HG03139 (cell line): ENCODE results near the gene TERT.
"Not testable (repeated sequence)": the region's sequence is repeated elsewhere in the genome, so short reads cannot be mapped to it uniquely, and the experiment has no call there.

ENCODE experiments used
- ATAC-seq: cut with Tn5 transposase; IDR thresholded peaks from one replicate; pipeline ENCODE4 v1.9.1; 2021; ENCODE audit not compliant: unreplicated experiment

Gene TERT

DNA sequence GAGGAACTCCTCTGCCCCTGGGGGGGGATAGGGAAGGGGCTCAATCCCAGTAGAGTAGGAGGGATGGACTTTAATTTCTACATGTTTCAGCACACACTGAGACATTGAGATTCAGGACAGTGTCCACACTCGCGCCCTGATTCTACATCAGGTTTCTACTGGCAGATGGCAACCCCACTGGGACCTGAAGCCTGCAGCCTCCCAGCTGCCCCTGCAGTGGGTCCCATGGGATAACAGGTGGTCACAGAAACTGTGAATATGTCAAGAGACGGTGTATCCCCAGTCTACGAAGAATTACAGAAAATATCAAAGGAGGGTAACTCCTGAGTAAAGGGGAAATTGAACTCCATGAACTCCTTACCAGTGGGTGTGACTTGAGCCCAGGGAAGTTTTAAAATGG is 2.4 kb upstream of the TERT start:
- no peak for ATAC-seq

DNA sequence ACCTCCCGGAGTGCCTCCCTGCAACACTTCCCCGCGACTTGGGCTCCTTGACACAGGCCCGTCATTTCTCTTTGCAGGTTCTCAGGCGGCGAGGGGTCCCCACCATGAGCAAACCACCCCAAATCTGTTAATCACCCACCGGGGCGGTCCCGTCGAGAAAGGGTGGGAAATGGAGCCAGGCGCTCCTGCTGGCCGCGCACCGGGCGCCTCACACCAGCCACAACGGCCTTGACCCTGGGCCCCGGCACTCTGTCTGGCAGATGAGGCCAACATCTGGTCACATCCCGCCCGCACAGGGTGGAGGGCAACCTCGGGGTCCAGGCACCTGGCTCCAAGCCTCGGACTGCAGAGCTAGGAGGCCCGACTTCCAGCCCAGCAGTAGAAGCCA is 776 bp upstream of the TERT start:
- ATAC-seq: no peak

DNA sequence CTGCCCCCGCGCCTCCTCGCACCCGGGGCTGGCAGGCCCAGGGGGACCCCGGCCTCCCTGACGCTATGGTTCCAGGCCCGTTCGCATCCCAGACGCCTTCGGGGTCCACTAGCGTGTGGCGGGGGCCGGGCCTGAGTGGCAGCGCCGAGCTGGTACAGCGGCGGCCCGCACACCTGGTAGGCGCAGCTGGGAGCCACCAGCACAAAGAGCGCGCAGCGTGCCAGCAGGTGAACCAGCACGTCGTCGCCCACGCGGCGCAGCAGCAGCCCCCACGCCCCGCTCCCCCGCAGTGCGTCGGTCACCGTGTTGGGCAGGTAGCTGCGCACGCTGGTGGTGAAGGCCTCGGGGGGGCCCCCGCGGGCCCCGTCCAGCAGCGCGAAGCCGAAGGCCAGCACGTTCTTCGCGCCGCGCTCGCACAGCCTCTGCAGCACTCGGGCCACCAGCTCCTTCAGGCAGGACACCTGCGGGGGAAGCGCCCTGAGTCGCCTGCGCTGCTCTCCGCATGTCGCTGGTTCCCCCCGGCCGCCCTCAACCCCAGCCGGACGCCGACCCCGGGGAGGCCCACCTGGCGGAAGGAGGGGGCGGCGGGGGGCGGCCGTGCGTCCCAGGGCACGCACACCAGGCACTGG is 548 bp downstream of the TERT start:
- no peak for ATAC-seq

DNA sequence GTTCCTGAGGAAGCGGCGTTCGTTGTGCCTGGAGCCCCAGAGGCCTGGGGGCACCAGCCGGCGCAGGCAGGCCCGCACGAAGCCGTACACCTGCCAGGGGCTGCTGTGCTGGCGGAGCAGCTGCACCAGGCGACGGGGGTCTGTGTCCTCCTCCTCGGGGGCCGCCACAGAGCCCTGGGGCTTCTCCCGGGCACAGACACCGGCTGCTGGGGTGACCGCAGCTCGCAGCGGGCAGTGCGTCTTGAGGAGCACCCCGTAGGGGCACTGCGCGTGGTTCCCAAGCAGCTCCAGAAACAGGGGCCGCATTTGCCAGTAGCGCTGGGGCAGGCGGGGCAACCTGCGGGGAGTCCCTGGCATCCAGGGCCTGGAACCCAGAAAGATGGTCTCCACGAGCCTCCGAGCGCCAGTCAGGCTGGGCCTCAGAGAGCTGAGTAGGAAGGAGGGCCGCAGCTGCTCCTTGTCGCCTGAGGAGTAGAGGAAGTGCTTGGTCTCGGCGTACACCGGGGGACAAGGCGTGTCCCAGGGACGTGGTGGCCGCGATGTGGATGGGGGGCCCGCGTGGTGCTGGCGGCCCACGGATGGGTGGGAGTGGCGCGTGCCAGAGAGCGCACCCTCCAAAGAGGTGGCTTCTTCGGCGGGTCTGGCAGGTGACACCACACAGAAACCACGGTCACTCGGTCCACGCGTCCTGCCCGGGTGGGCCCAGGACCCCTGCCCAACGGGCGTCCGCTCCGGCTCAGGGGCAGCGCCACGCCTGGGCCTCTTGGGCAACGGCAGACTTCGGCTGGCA is 1.3 kb downstream of the TERT start:
- ATAC-seq: no peak

DNA sequence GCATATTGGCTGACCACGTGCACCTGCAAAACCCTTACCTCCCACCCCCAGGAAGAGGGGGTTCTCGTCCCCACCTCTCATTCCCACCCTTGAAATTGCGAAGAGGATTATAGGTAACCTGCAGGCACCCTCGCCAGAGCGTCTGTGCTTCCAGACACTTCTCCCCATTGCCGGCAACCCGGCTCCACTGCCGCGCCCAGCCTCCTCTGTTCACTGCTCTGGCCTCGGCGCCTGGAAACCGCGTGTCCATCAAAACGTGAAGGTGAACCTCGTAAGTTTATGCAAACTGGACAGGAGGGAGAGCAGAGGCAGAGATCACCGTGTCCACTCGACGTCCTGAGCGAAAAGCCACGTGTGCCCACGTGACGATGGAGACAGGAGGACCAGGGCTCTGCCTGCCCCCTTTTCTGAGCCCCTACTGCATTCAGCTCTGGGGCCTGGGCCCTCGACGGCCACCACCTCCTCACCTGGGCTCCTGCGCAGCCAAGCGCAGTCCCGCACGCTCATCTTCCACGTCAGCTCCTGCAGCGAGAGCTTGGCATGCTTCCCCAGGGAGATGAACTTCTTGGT is 1.9 kb downstream of the TERT start:
- ATAC-seq: no peak

DNA sequence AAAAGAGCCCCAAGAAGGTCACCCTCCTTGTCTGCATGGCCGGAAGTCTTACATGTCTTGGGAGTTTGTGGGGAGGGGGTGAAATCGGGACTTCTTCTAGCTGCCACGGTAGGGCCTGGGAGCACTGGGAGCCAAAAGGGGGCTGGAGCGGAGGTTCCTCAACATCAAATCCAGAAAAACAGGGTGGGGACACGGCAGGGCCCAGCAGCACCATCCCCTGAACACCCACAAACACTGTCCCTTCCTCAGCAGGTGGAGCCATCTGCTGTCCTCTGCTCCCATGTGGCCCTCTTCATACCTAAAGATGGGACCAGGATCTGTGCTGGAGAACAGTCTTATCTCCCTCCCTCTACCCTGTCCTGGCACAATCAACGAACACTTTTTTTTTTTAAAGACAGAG is 2.7 kb downstream of the TERT start:
- ATAC-seq: no peak

DNA sequence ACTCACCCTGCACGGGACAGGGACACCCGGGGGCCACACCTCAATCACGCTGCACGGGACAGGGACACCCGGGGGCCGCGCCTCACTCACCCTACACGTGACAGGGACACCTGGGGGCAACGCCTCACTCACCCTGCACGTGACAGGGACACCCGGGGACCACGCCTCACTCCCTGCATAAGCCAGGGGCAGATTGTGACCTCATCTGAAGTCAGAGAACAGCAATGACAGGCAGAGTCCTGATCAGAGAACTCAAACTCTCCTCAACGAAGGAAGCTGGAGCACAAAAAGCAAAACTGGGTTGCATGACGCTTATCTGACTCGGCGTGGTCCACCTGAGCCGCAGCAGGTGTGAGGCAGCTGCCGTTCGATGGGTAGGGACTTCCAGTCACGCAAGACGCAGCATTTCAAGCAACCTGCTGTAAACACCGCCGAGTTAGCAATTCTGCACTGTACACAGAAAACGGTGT is 3.2 kb downstream of the TERT start:
- ATAC-seq: no peak

DNA sequence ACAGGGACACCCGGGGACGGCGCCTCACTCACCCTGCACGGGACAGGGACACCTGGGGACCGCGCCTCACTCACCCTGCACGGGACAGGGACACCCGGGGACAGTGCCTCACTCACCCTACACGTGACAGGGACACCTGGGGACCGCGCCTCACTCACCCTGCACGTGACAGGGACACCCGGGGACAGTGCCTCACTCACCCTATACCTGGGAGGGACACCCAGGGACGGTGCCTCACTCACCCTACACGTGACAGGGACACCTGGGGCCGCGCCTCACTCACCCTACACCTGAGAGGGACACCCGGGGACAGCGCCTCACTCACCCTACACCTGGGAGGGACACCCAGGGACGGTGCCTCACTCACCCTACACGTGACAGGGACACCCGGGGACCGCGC is 3.9 kb downstream of the TERT start:
- ATAC-seq: not testable (repeated sequence)

DNA sequence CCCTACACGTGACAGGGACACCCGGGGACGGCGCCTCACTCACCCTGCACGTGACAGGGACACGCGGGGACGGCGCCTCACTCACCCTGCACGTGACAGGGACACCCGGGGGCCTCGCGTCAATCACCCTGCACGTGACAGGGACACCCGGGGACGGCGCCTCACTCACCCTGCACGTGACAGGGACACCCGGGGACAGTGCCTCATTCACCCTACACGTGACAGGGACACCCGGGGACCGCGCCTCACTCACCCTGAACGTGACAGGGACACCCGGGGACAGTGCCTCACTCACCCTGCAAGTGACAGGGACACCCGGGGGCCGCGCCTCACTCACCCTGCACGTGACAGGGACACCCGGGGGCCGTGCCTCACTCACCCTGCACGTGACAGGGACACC is 5.3 kb downstream of the TERT start:
- ATAC-seq: not testable (repeated sequence)

DNA sequence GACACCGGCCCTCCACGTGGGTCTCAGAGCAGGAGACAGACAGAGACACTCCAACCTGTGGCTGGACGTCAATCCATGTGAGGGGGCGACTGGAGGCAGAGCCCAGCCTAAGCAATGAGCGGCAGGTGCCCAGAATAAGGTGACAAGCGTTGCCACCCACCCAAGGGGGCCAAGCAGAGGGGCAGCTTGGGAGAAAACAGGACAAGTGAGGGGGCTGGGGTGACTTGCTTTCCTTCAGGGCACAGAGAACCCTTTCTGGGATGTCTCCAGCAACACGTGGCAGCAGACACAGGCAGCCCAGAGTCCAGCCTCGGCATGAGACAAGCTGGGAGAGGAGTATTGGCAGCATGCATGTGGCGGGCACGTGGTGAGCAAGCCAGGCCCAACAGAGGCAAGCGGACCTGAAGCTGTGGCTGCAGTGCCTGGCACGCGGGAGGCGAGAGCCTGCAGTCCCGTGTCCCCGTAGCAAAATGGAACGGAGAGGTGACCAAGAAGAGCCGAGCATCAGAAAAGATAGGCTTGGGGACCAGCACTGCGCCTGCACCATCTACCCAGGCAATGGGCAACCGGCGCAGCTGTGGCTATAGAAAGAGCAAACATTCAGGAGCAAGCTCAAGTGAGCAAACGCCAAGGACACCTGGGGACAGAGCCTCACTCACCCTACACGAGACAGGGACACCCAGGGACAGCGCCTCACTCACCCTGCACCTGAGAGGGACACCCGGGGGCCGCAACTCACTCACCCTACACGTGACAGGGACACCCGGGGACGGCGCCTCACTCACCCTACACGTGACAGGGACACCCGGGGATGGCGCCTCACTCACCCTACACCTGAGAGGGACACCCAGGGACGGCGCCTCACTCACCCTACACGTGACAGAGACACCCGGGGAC is 6.2 kb downstream of the TERT start:
- no peak for ATAC-seq

DNA sequence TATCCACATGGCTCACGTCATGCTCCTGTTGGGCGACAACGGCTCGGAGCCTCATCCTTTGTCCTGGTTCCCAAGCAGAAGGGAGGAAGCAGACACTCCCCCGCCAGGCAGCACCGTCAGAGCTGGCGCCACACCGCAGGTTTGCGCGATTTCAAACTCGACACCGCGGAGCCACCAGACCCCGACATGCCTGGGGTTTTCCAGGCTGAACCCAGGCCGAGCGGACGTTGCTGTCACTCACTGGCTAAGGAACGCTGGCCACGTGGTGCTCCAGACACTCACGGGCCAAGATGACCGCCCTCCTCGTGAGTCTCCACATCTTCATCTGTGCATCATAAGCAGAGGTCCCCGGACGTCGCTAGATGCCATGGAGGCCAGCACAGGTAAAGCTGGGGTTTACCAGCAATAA is 9.0 kb downstream of the TERT start:
- ATAC-seq: no peak

DNA sequence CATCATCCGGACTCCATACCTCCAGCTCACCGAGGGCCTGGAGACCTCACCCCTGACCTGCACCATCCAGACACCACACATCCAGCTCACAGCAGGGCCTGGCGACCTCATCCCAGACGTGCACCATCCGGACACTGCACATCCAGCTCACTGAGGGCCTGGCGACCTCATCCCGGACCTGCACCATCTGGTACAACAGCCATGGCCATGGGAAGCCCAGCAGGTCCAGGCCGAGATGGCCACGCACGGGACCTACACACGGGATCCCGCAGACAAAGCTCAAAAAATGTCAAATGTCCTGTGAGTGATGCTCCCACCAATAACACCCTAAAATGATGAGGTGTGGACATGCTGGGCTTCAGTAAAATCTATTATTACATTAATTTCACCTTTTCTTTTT is 9.7 kb downstream of the TERT start:
- ATAC-seq: no peak

DNA sequence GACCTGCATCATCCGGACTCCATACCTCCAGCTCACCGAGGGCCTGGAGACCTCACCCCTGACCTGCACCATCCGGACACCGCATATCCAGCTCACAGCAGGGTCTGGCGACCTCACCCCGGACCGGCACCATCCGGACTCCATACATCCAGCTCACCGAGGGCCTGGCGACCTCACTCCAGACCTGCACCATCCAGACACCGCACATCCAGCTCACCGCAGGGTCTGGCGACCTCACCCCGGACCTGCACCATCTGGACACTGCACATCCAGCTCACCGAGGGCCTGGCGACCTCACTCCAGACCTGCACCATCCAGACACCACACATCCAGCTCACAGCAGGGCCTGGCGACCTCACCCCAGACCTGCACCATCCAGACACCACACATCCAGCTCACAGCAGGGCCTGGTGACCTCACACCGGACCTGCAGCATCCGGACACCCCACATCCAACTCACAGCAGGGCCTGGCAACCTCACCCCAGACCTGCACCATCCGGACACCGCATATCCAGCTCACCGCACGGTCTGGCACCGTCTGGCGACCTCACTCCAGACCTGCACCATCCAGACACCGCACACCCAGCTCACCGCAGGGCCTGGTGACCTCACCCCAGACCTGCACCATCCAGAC is 10.4 kb downstream of the TERT start:
- not testable (repeated sequence) for ATAC-seq

DNA sequence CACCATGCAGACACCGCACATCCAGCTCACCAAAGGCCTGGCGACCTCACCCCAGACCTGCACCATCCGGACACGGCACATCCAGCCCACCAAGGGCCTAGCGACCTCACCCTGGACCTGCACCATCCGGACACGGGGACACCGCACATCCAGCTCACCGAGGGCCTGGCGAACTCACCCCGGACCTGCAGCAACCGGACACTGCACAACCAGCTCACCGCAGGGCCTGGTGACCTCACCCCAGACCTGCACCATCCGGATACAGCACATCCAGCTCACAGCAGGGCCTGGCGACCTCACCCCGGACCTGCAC is 11.2 kb downstream of the TERT start:
- ATAC-seq: not testable (repeated sequence)

DNA sequence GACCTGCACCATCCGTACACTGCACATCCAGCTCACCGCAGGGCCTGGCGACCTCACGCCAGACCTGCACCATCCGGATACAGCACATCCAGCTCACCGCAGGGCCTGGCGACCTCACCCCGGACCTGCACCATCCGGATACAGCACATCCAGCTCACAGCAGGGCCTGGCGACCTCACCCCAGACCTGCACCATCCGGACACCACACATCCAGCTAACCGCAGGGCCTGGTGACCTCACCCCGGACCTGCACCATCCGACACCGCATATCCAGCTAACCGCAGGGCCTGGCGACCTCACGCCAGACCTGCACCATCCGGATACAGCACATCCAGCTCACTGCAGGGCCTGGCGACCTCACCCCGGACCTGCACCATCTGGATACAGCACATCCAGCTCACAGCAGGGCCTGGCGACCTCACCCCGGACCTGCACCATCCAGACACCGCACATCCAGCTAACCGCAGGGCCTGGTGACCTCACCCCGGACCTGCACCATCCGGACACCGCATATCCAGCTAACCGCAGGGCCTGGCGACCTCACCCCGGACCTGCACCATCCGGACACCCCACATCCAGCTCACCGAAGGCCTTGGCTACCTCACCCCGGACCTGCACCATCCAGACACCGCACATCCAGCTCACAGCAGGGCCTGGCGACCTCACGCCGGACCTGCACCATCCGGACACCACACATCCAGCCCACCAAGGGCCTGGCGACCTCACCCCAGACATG is 11.7 kb downstream of the TERT start:
- not testable (repeated sequence) for ATAC-seq

DNA sequence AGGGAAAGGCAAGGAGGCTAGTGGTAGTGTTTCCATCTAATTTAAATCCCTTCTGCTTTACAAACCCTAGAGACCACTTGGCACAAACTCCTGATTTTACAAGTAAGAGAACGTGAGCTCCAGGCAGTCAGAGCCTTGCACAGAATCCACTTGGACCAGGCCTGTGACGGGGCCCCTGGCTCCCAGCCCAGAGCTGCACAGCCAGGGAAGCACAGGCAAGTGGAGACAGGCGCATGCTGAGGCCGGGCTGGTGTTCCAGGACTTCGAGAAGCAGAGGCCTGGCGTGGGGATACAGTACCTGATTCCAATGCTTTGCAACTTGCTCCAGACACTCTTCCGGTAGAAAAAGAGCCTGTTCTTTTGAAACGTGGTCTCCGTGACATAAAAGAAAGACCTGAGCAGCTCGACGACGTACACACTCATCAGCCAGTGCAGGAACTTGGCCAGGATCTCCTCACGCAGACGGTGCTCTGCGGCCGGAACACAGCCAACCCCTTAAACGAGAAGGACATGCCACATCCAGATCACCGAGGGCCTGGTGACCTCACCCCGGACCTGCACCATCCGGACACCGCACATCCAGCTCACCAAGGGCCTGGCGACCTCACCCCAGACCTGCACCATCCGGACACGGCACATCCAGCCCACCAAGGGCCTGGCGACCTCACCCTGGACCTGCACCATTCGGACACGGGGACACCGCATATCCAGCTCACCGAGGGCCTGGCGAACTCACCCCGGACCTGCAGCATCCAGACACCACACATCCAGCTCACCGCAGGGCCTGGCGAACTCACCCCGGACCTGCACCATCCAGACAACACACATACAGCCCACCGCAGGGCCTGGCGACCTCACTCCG is 12.5 kb downstream of the TERT start:
- ATAC-seq: no peak

DNA sequence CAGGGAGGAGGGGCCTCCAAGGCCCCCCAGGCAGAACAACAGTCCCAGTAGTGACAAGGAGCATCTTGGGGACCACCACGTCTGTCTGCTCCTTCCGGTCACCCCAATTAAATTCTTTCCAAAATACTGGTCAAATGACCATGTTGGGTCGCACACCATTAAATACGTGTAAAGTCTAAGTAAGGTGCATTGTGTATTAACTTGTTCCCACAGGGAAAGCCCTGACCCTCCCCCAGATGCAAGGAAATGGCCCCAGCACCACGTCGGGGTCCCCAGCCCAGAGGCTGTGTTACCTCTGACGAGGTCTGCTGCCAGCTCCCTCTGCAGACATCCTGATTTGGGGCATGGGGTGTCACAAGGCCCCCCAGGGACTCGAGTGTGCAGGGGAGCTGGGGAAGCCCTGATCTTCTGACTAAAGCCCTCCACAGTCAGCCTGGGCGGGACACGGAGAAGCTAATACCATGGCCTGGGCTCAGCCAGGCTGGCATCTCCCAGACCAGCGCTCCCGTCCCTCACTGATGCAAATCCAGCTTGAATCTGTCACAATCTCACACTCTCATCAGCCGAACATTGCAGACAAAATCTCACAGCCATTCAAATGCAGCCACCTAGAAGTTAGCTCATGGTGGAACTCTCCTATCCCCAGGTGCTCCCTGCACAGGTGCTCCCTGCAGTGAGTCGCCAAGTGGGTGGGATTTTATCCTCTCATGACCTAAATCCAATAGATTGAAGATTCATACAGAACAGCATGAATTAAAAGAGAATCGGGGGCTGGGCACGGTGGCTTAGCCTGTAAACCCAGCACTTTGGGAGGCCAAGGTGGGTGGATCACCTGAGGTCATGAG is 13.6 kb downstream of the TERT start:
- no peak for ATAC-seq
